AG20443 (cell line): ENCODE results near the gene INIP.
"Not testable (repeated sequence)": the region's sequence is repeated elsewhere in the genome, so short reads cannot be mapped to it uniquely, and the experiment has no call there.

Experiments
- DNase-seq: peaks from one replicate; pipeline ENCODE4 v3.0.0; 2012; ENCODE audit warnings: low spot score, mixed read lengths

INIP gene

DNA sequence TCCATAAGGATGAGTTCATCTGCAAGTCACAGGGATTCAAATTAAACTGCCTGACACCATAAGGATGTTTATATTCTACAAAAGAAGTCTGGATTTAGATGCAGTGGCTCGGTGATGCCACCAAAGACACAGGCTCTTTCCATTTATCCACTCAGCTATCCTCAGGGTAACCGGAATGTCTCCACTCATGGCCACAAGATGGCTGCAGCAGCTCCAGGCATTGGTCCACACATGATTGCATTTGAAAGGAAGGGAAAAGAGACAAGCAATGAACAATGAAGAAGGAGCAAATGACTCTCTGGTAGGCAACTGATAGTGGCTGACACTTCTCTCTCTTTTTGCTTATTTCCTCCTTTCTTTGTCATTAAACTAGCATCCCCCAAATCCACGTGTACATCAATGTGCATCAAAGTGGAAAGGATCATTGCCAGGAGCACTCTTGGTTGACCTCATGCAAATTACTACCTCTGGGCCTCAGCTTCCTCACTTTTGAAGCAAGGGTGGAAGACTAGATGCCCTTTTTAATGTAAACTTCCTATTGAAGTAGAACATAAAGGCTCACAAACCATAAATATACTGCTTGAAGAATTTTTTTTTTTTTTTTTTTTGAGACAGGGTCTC is 25.4 kb upstream of the INIP start:
- DNase-seq = no peak

DNA sequence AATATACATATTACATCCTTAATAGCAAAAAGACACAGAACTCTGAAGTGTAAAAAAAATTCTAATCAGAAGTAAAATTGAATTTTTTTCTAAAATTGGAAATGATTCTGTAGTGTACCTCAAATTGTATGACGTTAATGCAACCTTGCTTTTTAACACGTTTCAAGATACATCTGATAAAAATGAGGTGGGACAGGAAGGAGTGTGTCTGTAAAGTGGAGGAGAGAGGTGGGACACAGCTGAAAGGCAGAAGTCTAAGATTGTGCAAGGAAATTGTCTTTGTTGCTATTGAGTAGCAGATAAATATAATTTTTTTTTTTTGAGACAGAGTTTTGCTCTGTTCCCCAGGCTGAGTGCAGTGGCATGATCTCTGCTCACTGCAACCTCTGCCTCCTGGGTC is 17.0 kb upstream of the INIP start:
- DNase-seq = no peak

DNA sequence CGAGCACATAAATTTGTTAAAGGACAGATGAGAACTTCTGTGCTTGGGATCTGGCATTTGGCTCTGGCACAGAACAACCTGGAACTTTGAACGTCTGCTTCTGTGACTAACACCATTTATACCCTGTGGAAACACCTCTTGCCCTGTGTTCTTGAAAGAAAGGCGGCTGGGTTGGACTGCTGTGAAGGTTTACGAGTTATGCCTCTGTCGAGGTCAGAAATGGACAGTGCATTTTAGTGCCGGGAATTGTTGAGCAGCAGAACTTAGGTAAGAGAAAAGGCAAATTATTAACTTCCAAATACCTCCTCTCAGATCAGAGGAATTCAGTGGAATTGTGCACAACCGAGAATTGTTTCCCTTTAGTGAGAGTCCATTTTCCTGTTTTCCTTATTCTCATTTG is 14.1 kb upstream of the INIP start:
- DNase-seq = no peak

DNA sequence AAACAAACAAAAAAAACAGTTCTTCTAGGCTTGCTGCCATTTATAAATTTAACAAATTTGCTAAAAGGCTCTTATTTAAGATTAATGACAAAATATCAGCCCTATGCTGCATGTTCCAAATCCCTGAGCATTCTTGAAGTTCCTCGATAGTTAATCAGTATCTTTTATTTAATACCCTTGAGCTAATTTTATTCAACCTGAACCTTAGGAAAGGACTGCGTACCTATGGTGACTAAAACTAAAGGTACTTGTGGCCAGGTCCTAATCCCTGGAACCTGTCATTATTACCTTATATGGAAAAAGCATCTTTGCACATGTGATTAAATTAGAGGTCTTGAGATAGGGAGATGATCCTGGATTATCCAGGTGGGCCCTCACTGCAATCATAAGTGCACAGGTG is 10.5 kb upstream of the INIP start:
- no peak for DNase-seq

DNA sequence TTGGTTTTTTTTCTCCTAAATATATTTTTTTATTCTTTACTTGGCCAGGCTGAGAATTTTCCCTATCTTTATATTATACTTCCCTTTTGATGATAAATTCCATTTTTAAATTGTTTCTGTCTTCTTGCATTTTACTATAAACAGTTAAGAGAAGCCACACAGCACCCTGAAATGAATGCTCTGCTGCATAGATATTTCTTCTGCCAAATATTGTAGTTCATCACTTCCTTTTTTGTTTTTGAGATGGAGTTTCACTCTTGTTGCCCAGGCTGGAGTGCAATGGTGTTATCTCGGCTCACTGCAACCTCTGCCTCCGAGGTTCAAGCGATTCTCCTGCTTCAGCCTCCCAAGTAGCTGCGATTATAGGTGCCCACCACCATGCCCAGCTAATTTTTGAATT is 8.5 kb upstream of the INIP start:
- DNase-seq = no peak

DNA sequence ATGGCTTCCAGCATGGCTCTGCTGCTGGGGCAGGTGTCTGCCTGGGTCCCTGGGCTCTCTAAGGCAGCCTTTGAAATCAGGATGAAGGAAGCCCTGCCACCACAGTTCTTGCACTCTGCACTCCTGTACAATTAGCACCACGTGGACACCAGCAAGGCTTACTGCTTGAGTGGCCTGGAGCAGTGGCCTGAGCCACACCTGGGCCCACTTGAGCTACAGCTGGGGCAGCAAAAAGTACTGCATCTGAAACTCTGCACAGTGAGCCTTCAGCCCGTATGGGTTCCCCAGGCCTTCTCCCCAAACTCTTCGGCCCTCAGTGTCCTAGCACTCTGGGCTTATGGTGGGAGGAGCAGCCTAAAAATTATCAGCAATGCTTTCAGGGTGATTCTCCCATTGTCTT is 8.0 kb upstream of the INIP start:
- no peak for DNase-seq

DNA sequence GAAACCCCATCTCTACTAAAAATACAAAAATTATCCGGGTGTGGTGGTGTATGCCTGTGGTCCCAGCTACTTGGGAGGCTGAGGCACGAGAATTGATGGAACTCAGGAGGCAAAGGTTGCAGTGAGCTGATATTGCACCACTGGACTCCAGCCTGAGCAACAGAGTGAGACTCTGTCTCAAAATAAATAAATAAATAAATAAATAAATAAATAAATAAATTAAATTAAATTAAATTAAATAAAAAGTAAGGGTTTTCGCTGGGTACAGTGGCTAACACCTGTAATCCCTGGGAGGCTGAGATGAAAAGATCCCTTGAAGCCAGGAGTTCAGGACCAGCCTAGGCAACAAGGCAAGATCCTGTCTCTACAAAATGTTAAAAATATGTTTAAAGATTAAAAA is 4.8 kb upstream of the INIP start:
- DNase-seq = not testable (repeated sequence)

DNA sequence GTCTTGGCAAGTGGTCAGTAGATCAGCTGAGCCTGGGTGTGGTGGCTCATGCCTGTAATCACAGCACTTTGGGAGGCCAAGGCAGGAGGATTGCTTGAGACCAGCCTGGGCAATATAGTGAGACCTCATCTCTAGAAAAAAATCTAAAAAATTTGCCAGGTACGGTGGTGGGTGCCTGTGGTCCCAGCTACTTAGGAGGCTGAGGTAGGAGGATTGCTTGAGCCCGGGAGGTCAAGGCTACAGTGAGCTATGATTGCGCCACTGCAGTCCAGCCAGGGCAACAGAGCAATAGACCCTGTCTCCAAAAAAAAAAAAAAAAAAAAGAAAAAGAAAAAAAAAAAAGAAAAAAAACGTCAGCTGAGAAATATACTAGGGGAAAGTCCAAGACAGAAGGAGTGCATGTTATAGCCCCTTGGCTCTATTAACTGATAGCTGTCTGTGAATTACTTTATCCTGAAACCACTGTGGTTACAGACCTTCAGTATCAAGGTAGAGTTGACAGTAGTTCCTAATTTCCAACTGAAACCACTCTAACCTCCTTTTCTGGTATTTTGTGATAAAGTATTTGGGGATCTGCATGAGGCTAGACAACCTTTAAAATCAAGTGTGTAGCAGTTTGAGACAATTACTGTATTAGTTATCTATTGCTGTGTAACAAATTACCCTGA is 2.3 kb upstream of the INIP start:
- DNase-seq = no peak

DNA sequence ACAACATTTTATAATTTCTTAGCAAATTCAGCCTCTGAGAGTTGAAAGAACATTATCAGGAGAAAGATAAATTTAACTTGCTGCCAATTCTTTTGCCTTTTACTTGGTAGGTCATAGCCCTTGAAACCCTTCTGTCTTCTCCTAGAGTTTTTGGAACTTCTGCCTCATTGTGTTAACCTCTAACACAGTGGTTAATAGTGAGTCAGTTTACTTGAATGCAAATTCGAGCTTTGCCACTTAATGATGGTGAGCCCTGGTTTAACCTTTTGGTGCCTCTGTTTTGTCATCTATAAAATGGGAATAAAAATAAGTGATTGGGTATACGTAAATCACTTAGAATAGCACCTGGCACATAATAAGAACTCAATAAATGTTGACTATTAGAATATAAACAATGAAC is 1.8 kb upstream of the INIP start:
- no peak for DNase-seq

DNA sequence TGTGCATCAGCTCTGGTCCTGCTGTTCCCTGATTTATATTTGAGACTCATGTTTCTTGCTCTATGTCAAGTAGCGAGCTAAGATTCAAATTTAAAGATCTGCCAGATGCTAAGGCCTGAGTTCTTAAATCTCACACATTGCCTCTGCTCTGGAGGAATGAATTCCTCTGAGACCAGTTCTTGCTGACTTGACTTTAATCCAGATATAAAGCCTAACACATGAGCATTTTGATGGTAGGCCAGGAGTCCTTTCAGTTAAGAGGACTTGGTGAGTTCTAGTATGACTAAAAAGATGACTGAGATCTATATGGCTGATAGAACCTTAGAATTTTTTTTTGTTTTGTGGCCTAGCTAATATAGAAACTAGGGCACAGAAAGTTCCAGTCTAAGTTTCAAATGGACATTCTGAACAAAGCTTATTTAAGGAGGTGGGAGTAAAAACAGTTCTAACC is 1.3 kb upstream of the INIP start:
- peak; percentile 20 for DNase-seq

DNA sequence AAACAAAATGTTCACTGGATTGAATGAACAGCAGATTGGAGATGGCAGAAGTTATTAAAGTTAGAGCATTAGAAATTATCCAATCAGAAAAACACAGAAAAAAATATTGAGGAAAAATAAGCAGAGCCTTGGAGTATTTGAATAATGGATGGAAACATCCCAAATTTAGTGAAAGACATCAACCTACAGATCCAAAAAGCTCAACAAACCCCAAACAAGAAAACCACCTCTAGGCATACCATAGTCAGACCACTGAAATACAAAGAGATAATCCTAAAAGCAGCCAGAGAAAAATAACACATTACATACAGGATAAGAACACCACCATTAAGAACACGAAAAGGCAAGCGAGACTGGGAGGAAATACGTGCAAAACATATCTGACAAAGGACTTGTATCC is 5.2 kb downstream of the INIP start:
- DNase-seq = no peak

DNA sequence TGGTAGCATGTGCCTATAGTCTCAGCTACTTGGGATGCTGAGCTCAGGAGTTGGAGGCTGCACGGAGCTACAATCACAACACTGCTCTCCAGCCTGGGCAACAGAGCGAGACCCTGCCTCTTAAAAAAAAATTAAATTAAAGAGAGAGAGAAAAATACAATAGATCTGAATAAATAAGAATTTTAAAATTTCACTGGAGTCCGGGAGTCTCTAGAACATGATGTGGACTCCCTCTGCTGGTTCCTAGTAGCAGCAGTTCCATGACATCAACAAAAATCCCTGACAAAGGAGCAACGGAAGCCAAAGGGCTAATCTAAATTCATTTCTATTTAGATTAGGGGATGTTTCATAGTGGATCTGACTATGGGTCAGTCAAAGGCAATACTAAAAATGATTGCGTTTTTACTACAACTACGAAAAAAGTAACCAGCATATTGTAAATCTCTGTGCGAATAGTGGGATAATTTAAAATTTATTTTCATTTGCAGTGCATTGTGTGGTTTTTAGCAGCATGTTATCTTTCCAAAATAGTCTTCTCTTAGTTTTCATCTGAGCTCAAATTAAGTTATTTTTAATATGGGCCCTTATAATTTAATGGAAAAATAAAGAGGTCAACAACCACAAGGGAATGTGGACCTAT is 6.7 kb downstream of the INIP start:
- peak; percentile 62 for DNase-seq

DNA sequence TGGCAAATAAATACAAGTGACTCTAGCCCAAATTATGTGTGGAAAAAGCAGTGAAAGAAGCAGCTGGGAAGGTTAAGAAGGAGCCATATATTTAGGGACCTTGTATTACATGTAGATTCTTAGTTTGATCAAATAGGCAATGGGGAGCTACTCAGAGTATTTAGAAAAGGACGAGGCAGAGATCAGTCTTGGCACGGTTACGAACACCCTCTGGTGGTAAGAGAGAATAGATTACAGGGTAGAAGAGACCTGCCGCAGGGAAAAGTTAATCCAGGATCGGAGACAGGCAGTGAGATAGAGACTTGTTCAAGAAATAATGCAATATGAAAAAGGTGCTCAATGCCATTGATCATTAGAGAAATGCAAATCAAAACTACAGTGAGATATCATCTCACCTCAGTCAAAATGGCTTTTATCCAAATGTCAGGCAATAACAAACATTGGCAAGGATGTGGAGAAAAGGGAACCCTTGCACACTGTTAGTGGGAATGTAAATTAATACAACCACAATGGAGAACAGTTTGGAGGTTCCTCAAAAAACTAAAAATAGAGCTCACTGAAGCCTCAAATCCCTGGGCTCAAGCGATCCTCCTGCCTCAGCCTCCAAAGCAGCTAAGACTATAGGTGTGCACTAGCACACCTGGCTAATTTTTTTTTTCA is 12.0 kb downstream of the INIP start:
- DNase-seq = no peak

DNA sequence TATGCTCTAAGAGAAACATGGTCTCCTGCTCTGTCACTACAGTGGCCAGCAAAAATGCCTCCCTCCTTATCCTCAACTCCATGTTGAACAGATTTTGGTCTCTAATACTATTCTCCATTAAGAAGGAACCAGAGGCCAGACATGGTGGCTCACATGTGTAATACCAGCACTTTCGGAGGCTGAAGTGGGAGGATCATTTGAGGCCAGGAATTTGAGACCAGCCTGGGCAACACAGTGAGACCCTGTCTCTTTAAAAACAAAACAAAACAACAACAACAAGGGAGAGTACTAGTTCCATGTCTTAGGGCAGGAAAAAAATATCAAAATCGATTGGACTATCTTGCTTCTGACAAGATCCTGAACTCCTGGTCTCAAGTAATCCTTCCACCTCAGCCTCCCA is 14.6 kb downstream of the INIP start:
- no peak for DNase-seq

DNA sequence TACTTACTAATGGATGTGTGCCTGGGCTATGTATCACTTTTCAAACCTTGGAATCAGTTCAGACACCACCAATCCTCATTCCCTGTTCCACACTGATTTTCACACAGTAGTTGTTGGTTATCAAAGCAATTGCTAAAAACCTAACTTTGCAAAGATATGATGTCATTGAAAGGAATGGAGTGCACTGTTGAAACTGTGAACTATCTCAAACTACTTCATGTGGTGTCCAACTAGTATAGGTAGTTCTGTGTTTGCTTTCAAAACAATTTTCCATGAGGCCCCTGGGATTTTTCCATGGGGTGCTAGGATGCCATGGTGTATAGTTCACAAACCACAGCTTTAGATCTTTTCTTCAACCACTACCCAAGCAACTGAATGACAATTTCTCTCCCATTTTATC is 17.8 kb downstream of the INIP start:
- DNase-seq = no peak

DNA sequence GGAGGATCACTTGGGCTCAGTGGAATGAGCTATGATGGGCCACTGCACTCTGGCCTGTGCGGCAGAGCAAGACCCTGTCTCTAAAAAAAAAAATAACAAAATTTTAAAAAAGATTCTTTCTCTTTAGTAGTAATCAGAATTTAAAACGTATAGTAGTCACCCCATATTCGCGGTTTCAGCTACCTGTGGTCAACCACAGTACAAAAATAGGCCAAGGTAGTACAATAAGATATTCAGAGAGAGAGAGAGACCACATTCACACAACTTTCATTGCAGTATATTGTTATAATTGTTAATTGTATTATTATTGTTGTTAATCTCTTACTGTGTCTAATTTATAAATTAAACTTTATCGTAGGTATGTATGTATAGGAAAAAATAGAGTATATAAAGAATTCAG is 18.7 kb downstream of the INIP start:
- DNase-seq = no peak

DNA sequence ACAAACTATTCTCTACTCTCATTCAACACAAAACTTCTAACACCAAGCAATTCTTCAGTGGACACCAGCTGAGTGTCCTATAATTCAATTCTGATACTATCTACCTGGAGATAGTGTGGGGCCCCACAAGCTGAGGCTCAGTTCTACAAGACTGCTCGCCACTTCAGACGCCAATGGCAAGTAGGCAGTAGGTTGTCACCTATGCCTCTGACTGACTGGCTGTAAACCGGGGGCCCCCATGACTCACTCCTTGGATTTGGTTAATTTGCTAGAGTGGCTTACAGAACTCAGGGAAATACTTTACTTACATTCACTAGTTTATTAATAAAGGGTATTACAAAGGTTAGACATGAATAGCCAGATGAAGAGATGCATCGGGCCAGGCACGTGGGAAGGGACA is 21.5 kb downstream of the INIP start:
- DNase-seq = no peak

DNA sequence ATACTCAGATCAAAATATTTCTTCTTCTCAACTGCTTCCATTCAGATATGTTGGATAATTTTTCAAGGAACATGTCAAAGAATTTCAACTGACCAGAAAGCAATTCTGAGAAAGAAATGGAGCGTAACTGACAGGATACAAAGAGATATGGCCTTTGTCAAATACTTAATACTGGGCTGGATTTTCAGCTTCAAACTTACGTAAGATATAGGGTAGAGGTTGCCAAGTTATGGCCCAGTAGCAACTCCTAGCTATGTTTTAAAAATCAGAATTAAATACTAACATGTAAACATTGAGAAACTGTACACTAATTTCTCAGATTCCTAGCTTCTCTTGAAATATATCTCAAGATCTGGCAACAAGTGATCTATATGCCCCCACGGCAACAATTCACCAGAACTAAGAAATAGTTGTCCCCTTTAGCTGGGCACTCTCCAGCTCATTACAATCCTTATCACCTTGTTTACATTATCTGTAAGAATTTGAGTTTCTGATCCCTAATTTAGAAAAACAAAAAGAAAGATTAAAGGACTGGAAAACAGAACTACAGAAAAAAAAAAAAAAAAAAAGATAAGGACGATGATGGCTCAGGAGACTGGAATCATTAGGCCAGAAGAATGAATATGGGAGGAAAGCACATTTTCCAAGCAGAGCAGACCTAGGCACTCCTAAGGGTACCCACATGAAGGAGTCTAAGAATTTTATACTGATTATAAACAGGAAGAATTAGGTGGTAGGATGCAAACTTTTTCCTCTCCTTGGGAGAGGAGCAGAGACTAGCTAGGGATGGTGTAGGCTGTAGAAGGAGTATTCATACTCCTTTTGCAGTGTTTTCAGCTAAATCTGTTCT is 23.0 kb downstream of the INIP start:
- no peak for DNase-seq

DNA sequence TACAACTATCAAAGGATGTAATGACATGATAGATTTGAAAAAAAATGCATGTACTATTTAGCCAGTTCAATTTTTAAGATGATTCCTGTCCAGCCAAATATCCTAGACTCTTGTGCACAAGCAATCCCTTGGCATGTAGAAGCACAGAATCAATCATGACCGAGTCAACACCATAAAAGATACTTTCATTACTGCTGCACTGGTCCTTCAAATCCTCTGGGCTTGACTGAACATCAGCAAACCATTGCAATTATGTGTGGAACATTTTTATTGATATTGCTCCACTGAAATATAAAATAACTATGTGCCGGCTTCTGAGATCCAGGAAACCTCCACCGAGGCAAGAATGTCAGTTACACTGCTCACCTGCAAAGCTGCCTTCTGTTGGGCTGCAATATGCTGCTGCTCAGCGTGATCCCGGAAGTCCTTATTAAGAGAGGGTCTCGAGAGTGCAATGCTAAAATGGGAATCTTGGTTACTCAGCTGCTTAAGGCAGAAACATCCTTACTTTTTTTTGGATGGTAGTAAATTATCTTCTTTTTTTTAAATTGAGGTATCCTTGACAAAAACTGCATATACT is 28.7 kb downstream of the INIP start:
- DNase-seq = no peak

DNA sequence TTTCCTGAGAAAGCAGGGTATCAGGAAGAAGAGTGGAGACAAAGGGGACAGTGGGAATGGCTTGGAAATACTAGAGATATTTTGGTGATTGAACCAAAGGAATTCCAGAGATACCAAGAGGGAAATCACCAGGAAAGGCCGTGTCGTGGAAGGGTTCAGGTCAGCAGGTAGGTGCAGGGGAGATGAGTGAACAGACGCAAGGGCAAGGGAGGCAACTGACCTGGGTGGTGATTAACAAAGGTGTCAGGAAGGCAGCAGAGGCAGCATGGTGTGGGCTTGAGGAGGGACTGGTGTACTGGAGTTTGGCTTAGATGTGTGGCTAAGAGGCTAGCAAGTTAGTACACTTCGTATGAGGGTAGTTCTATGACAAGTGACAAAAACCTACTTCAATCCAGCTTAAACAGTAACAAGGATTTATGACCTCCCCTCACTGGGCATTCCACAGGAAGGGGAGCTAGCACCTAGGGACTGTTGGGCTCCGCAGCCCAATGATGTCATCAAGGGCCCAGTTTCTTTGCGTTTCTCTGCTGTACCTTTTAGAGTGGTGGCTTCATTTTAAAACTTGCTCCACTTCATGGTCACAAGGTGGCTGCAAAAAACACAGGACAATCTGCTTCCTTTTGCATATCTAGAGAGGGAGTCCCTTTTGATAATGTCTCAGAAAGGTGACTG is 37.0 kb downstream of the INIP start:
- DNase-seq = no peak

DNA sequence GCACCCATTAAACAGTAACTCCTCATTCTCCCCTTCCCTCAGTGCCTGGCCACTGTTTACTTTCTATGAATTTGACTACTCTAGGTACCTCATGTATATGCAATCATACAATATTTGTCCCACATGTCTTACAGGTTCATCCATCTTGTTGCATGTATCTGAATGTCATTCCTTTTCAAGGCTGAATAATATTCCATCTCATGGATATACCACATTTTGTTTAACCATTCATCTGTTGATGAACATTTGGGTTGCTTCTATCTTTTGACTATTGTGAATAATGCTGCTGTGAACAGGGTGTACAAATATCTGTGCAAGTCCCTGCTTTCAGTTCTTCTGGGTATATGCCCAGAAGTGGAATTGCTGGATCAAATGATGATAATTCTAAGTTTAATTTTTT is 40.9 kb downstream of the INIP start:
- no peak for DNase-seq
